ENCODE results near the gene CHD3.

DNA sequence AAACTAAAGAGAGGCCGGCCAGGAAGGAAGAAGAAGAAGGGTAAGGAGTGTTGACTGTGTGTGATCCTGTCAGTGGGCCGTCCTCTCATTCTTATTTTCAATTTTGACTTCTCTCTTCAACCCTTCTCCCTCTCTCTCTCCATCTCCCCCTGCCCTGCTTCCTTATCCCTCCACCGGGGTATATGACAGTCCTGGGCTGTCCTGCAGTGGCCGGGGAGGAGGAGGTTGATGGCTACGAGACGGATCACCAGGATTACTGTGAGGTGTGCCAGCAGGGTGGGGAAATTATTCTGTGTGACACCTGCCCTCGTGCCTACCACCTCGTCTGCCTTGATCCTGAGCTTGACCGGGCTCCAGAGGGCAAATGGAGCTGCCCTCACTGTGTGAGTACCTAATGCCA lies 5.6 kb downstream of the CHD3 start:
- no peak for TF ChIP-seq RAD21 (IDR thresholded peaks at IDR 0.05; ENCODE audit: insufficient read depth, low read depth, low read length)
- TF ChIP-seq ZNF687 (IDR thresholded peaks at IDR 0.05), result no peak
- TF ChIP-seq EGR1 (IDR thresholded peaks at IDR 0.05; ENCODE audit: borderline replicate concordance in 1 of 2, low read depth in 2 of 2, low read length in 2 of 2), result no peak
- TF ChIP-seq ATF2 (IDR thresholded peaks at IDR 0.05; ENCODE audit: low read length), result no peak
- no peak for TF ChIP-seq FOXM1 (IDR thresholded peaks at IDR 0.05; ENCODE audit: low read depth, low read length)
- no peak for TF ChIP-seq CTCF (IDR thresholded peaks at IDR 0.05 in 2 of 3, conservative IDR thresholded peaks at IDR 0.05 in 1 of 3; ENCODE audit: control insufficient read depth in 2 of 3, extremely low read depth in 1 of 3, insufficient read depth in 1 of 3, low read depth in 3 of 3, low read length in 3 of 3)
- TF ChIP-seq MTA3 (IDR thresholded peaks at IDR 0.05; ENCODE audit: borderline replicate concordance, low read length), result no peak
- no peak for TF ChIP-seq STAT1 (conservative IDR thresholded peaks at IDR 0.05)
- TF ChIP-seq ZNF274 (IDR thresholded peaks at IDR 0.05; ENCODE audit: insufficient read depth, insufficient read length), result no peak
- TF ChIP-seq, protein P1, sequence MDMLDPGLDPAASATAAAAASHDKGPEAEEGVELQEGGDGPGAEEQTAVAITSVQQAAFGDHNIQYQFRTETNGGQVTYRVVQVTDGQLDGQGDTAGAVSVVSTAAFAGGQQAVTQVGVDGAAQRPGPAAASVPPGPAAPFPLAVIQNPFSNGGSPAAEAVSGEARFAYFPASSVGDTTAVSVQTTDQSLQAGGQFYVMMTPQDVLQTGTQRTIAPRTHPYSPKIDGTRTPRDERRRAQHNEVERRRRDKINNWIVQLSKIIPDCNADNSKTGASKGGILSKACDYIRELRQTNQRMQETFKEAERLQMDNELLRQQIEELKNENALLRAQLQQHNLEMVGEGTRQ (IDR thresholded peaks at IDR 0.05; ENCODE audit: borderline replicate concordance, low read depth, low read length), result no peak

Data from GM12878 (cell line).